GM21423 (cell line): Measurements from ENCODE around the gene IGHMBP2.
"Not testable (repeated sequence)": the region's sequence is repeated elsewhere in the genome, so short reads cannot be mapped to it uniquely, and the experiment has no call there.

Experiments
- ATAC-seq: cut with Tn5 transposase; IDR thresholded peaks from one replicate; pipeline ENCODE4 v1.9.1; 2021; ENCODE audit warnings: mild to moderate bottlenecking, moderate library complexity; ENCODE audit not compliant: unreplicated experiment

IGHMBP2 gene

GRCh38 chr11:68903288-68904247, at the start of gene IGHMBP2, which contains the start of gene MRPL21:
IGHMBP2 (plus strand) TSS chr11:68903891; CDS start chr11:68903953, 62 bp downstream.
MRPL21 (minus strand) TSS chr11:68903832; CDS start chr11:68903810, 22 bp downstream.
- ATAC-seq = peak; percentile 76

- ATAC-seq = no peak
These were observed 49.3 kb upstream of the IGHMBP2 start for GRCh38 chr11:68854273-68854958.

DNA sequence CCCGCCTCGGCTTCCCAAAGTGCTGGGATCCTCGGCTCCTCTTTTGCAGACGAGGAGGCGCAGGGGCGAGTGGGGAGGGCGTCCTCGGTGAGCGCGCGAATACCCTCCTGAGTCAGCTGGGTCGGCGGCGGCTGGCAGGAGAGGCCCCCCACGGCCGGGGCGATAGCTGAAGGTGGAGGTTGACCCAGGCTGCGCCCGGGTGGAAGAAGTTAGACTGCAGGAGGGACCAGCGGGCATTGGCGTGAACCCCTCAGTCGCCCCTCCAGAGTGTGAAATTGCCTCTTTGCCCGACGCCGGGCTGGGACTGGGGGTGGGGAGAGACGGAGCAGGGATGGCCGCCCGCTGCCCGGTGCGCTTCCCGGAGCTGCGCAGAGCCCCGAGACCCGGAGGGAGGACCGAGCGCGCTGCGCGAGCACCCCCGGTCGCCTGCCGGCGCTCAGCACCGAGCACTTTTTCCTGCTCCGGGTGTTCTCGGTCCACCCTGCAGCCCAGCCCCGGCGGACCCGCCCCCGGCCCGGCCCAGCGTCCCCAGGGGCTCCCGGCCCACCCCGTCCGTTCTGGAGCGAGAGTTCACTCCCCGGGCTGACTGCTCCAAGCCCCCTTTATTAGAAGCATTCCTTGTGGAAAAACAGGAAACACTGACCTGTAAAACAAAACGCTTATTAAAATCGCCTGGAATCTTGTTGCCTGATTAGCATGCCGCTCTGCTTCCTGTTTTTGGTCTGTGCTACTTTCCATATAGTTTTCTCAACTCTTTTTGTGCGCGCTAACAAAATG, 48.3 kb upstream of the IGHMBP2 start:
- ATAC-seq = no peak

GRCh38 chr11:68856425-68857030, 47.2 kb upstream of the IGHMBP2 start:
- ATAC-seq = not testable (repeated sequence)

- ATAC-seq = no peak
These were observed 46.6 kb upstream of the IGHMBP2 start for GRCh38 chr11:68857037-68857586.

GRCh38 chr11:68859123-68859522, 44.6 kb upstream of the IGHMBP2 start:
- ATAC-seq = no peak

DNA sequence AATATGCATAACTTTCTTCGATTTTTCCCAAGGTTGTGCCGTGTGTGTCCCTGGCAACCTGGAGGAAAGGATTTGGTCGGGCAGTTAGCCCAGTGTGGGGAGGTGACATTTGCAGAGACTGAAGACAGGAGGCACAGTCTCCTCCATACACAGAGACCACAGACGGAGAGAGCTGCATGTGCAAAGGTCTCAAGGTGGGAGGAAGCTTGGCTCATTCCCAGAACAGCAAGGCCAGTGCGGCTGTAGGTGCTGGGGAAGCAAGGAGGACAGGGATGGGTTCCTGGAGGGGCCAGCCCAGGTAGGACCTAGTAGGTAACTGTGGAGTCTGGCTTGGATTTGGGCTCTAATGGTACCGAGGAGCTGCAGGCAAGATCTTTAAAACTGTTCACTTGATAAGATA, 41.3 kb upstream of the IGHMBP2 start:
- no peak for ATAC-seq

DNA sequence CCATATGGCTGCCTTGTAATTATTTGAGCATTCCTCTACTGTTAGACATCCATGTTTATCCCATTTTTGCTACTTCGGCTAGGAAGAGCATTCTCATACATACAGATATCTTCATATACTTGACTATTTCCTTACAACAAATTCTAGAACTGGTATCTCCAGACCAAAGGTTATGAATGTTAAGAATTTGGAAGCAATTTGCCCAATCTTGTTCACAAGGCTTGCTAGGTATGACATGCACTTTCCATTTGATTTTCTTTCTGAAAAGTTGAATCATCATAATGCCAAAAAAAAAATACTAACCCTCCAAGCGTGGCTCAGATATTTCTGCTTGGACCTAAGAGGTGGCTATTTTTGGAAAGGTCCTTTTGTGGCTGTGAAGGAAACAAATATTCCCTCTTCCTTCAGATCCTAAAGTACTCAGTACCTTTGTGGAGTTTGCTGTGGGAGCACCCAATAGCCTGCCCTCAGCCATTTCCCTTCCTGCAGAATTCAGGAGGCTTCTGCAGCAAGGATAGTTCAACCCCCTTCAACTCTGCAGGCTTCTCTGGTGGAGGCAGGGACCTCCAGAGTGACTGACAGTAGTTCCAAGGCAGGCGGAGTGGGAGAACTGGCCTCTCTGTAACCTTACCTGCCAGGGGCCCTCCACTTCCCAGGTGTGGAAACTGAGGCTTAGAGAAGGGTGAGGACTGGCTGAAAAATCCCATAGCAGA, 40.0 kb upstream of the IGHMBP2 start:
- ATAC-seq = no peak

- no peak for ATAC-seq
These were observed 38.5 kb upstream of the IGHMBP2 start for GRCh38 chr11:68865241-68865640.

GRCh38 chr11:68867066-68867465, 36.6 kb upstream of the IGHMBP2 start:
- ATAC-seq = no peak

DNA sequence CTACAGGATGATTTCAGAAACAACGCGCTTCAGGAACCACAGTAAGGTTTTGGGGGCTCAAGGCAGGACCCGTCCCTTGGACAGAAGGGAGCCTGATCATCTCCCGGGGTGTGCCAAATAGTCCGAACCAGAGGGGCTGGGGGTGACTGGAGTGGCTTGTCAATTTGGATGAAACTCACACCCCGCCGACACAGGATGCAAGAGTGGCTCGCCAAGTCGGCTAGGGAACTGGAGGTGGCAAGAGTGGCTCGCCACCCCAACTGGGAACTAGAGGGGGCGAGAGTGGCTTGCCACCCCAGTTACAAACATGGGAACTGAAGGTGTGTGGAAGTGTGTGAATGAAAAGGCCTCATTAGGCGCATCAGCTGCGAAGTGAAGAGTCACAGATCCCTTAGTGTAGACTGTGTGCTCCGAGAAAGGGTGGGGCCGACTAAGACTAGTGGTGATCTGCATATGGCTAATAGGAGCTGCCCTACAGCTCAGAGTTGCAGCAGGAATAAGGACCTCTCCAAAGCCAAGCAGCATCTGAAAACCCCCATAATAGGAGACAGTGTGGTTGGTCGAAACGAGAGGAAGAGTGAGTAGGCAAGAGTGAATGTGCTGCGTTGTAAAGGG, 35.4 kb upstream of the IGHMBP2 start:
- no peak for ATAC-seq

GRCh38 chr11:68870470-68870869, 33.2 kb upstream of the IGHMBP2 start:
- ATAC-seq = no peak

GRCh38 chr11:68872216-68873003, 31.3 kb upstream of the IGHMBP2 start:
- ATAC-seq = no peak

GRCh38 chr11:68878022-68878421, 25.7 kb upstream of the IGHMBP2 start:
- no peak for ATAC-seq

GRCh38 chr11:68880851-68881250, 22.8 kb upstream of the IGHMBP2 start:
- ATAC-seq = no peak

GRCh38 chr11:68881320-68881719, 22.4 kb upstream of the IGHMBP2 start:
- ATAC-seq = no peak

GRCh38 chr11:68882391-68882790, 21.3 kb upstream of the IGHMBP2 start:
- ATAC-seq = no peak

GRCh38 chr11:68884827-68885226, 18.9 kb upstream of the IGHMBP2 start:
- not testable (repeated sequence) for ATAC-seq
